ENCODE data around the gene PPCS. TPM values are rescaled to one million over a fixed set of nuclear protein-coding genes. Genes with fewer than 3 reads are reported as not detected.

Gene PPCS
- 50.6 and 109 TPM in 2 replicates for total RNA-seq

GRCh38 chr1:42456010-42456753, at the start of gene PPCS, which contains the start of gene ZMYND12:
TSS of gene PPCS (plus strand) at chr1:42456543. CDS start at chr1:42456566, 23 bp downstream.
TSS of gene ZMYND12 (minus strand) at chr1:42456022. CDS start at chr1:42455997, 25 bp downstream.

GRCh38 chr1:42462828-42463763, 6.8 kb downstream of the PPCS start, which contains the start of gene CCDC30:
TSS of gene CCDC30 (plus strand) at chr1:42463286. CDS start at chr1:42480552, 17,266 bp downstream.

Other genes with a start within 250 kb of the PPCS start
- gene FOXJ3, start 121.3 kb upstream of the PPCS start, total RNA-seq = 15.9 and 20.8 TPM in 2 replicates
- gene RIMKLA, start 75.8 kb upstream of the PPCS start, total RNA-seq = under 0.01 TPM in 1 of 2 replicates, not detected in the other
- 0.29 and 2.6 TPM in 2 replicates for gene ZMYND12, start 521 bp upstream of the PPCS start, total RNA-seq
- gene CCDC30, start 6.7 kb downstream of the PPCS start, total RNA-seq = 0.99 and 2.3 TPM in 2 replicates
- gene PPIH, start 201.9 kb downstream of the PPCS start, total RNA-seq = 9.6 and 44.7 TPM in 2 replicates
- gene YBX1, start 225.9 kb downstream of the PPCS start, total RNA-seq = 829 and 874 TPM in 2 replicates

Measured in smooth muscle cell of trachea (primary cell).